ENCODE data around the gene MIB1.

The MIB1 gene

DNA sequence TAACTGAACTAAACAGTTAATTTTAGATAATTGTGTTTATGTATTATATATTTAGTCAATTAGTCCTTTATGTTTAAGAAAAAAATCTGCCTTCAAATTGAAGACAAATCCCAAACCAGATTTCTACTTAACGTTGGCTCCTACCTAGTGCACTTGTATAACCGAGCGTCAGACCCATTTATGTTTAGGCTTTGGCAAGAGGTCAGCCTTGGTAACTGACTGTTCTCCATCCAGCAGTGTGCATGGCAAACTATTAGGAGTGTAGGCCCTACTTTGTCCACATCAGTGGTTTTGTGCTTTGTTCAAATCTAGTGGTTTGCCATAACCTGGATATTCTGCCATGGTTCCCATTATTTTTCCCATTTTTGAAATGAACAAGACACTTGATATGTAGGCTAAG is 114.8 kb downstream of the MIB1 start:
- no peak for DNase-seq (ENCODE audit: low read depth)
- no peak overlapping the region for H3K4me3 ChIP-seq (ENCODE audit: low read length)
- H3K9me3 ChIP-seq (ENCODE audit: control insufficient read depth, low read length), result no peaks in the 10 kb centered on the region
- H3K36me3 ChIP-seq (ENCODE audit: control insufficient read depth, insufficient read depth, low read length, severe bottlenecking), result peaks cover 28% of the 10 kb centered on the region
- no peak overlapping the region for H3K9ac ChIP-seq (ENCODE audit: low read length)
- H3K4me1 ChIP-seq (ENCODE audit: control insufficient read depth, insufficient read depth, low read length), result peaks cover 30% of the 10 kb centered on the region
- no peaks in the 10 kb centered on the region for H3K27me3 ChIP-seq (replicated peaks; ENCODE audit: control insufficient read depth, insufficient read depth, low read length)

DNA sequence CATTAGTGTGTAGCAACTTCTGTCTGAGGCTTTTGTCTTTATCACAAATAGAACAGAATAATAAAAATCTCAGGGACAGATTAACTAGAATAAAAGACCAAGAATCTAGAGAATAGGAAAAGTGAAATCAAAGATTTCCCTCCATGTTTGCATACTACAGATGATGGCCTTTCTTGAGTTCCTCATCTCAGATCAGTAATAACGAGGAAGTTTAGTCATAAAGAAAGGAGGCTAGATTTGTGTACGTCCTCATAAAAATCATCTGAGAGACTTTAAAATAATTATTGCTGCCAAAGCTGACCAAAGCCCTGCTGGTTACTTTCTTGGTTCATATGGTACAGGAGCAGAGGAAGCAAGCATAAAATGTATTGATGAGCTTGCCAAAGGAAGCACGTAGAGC is 117.3 kb downstream of the MIB1 start:
- H3K9ac ChIP-seq (ENCODE audit: low read length), result no peak overlapping the region
- H3K4me1 ChIP-seq (ENCODE audit: control insufficient read depth, insufficient read depth, low read length), result peaks cover 22% of the 10 kb centered on the region
- H3K9me3 ChIP-seq (ENCODE audit: control insufficient read depth, low read length), result no peaks in the 10 kb centered on the region
- H3K4me3 ChIP-seq (ENCODE audit: low read length), result no peak overlapping the region
- no peak for DNase-seq (ENCODE audit: low read depth)
- no peaks in the 10 kb centered on the region for H3K27me3 ChIP-seq (replicated peaks; ENCODE audit: control insufficient read depth, insufficient read depth, low read length)
- peaks cover 51% of the 10 kb centered on the region for H3K36me3 ChIP-seq (ENCODE audit: control insufficient read depth, insufficient read depth, low read length, severe bottlenecking)

DNA sequence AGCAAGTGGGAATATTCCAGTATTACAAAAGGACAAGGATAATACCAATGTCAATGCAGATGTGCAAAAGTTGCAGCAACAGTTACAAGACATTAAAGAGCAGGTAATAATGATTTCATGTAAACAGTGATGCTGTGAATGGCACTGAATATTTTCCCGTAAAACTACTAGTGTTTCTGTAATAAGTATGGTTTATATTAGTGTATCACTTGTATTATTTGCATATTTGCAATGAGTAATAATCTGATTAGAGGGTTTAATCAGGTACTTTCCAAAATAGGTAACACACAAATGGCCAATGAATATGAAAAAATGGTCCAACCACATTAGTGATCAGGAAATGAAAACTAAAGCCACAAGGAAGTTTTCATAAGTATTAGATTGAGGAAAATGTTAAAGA is 118.0 kb downstream of the MIB1 start:
- Histone ChIP-seq H3K4me1 (ENCODE audit: control insufficient read depth, insufficient read depth, low read length) (peaks cover 15% of the 10 kb centered on the region), H3K27me3 (replicated peaks; ENCODE audit: control insufficient read depth, insufficient read depth, low read length) (no peaks in the 10 kb centered on the region), H3K4me3 (ENCODE audit: low read length) (no peak overlapping the region), H3K9me3 (ENCODE audit: control insufficient read depth, low read length) (no peaks in the 10 kb centered on the region), H3K9ac (ENCODE audit: low read length) (no peak overlapping the region), H3K36me3 (ENCODE audit: control insufficient read depth, insufficient read depth, low read length, severe bottlenecking) (peaks cover 58% of the 10 kb centered on the region)
- DNase-seq (ENCODE audit: low read depth), result no peak

DNA sequence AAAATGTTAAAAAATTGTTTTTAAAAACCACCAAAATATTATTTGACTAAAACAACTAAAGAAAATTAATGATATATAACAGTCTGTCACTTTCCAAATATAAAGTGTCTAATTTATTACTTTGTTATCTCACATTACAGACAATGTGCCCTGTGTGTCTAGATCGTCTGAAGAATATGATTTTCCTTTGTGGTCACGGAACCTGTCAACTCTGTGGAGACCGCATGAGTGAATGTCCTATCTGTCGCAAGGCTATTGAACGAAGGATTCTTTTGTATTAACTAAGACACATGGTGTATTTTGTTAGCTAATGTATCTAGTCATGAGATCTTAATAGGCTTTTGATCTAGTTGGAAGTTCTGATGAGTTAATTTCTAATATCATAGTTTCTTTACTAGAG is 123.8 kb downstream of the MIB1 start:
- Histone ChIP-seq H3K9me3 (ENCODE audit: control insufficient read depth, low read length) (no peaks in the 10 kb centered on the region), H3K36me3 (ENCODE audit: control insufficient read depth, insufficient read depth, low read length, severe bottlenecking) (peaks cover 53% of the 10 kb centered on the region), H3K9ac (ENCODE audit: low read length) (no peak overlapping the region), H3K4me3 (ENCODE audit: low read length) (no peak overlapping the region), H3K27me3 (replicated peaks; ENCODE audit: control insufficient read depth, insufficient read depth, low read length) (no peaks in the 10 kb centered on the region), H3K4me1 (ENCODE audit: control insufficient read depth, insufficient read depth, low read length) (no peaks in the 10 kb centered on the region)
- no peak for DNase-seq (ENCODE audit: low read depth)

DNA sequence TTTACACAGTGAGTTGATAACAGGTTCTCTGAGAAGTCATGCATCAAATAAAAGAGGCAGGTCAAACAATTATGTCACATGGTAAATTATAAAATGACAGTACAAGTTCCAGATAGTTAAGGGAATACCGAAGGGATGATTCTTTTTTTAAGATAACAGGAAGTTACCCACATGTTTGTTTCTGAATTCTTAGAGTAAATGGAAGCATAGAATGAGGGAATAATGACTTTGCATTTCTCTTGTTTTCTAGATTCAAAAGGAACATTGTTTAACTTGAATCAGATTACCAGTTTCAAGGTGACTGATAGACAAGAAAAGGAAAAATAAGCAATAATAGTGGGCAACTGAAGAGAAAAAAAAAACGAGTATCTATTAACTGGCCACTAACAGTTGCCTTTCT is 124.5 kb downstream of the MIB1 start:
- DNase-seq (ENCODE audit: low read depth), result no peak
- Histone ChIP-seq H3K4me1 (ENCODE audit: control insufficient read depth, insufficient read depth, low read length) (no peaks in the 10 kb centered on the region), H3K36me3 (ENCODE audit: control insufficient read depth, insufficient read depth, low read length, severe bottlenecking) (peaks cover 51% of the 10 kb centered on the region), H3K9me3 (ENCODE audit: control insufficient read depth, low read length) (no peaks in the 10 kb centered on the region), H3K4me3 (ENCODE audit: low read length) (no peak overlapping the region), H3K27me3 (replicated peaks; ENCODE audit: control insufficient read depth, insufficient read depth, low read length) (no peaks in the 10 kb centered on the region), H3K9ac (ENCODE audit: low read length) (no peak overlapping the region)

DNA sequence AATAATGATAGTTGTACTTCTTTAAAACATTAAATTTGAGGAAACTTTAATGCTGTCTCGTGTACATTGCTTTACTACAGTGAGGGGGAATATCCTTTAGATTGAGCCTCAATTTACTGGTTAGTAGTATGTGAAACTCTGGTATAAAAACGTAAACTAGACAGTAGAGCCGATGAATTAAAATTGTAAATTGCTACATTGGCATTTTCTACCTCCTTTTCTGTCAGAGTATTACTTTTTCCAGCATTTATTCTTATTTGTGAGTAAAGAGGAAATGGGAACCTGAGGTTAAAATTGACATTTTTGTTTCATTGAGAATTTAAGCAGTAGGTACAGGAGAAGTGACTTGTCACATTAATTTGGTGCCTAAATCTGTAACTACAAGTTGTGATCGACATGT is 128.2 kb downstream of the MIB1 start:
- no peak for DNase-seq (ENCODE audit: low read depth)
- H3K36me3 ChIP-seq (ENCODE audit: control insufficient read depth, insufficient read depth, low read length, severe bottlenecking), result peaks cover 17% of the 10 kb centered on the region
- H3K4me3 ChIP-seq (ENCODE audit: low read length), result no peak overlapping the region
- H3K9me3 ChIP-seq (ENCODE audit: control insufficient read depth, low read length), result no peaks in the 10 kb centered on the region
- H3K9ac ChIP-seq (ENCODE audit: low read length), result no peak overlapping the region
- no peaks in the 10 kb centered on the region for H3K4me1 ChIP-seq (ENCODE audit: control insufficient read depth, insufficient read depth, low read length)
- no peaks in the 10 kb centered on the region for H3K27me3 ChIP-seq (replicated peaks; ENCODE audit: control insufficient read depth, insufficient read depth, low read length)

DNA sequence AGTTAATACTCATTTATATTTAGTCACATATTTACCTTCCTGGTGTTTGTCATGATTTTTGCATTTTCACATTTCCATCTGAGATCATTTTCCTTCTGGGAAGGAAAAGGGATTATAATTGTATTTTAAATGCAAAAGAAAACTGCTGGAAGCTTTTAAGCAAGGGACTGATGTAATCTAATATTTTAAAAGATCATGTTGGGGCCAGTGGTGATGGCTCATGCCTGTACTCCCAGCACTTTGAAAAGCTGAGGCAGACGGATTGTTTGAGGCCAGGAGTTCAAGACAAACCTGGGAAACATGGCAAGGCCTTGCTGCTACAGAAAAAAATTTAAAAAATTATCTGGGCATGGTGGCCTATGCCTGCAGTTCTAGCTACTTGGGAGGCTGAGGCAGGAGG is 149.0 kb downstream of the MIB1 start:
- H3K27me3 ChIP-seq (replicated peaks; ENCODE audit: control insufficient read depth, insufficient read depth, low read length), result no peaks in the 10 kb centered on the region
- H3K4me3 ChIP-seq (ENCODE audit: low read length), result no peak overlapping the region
- H3K36me3 ChIP-seq (ENCODE audit: control insufficient read depth, insufficient read depth, low read length, severe bottlenecking), result no peaks in the 10 kb centered on the region
- no peak overlapping the region for H3K9ac ChIP-seq (ENCODE audit: low read length)
- no peak for DNase-seq (ENCODE audit: low read depth)
- peaks cover 8% of the 10 kb centered on the region for H3K4me1 ChIP-seq (ENCODE audit: control insufficient read depth, insufficient read depth, low read length)
- H3K9me3 ChIP-seq (ENCODE audit: control insufficient read depth, low read length), result no peaks in the 10 kb centered on the region

DNA sequence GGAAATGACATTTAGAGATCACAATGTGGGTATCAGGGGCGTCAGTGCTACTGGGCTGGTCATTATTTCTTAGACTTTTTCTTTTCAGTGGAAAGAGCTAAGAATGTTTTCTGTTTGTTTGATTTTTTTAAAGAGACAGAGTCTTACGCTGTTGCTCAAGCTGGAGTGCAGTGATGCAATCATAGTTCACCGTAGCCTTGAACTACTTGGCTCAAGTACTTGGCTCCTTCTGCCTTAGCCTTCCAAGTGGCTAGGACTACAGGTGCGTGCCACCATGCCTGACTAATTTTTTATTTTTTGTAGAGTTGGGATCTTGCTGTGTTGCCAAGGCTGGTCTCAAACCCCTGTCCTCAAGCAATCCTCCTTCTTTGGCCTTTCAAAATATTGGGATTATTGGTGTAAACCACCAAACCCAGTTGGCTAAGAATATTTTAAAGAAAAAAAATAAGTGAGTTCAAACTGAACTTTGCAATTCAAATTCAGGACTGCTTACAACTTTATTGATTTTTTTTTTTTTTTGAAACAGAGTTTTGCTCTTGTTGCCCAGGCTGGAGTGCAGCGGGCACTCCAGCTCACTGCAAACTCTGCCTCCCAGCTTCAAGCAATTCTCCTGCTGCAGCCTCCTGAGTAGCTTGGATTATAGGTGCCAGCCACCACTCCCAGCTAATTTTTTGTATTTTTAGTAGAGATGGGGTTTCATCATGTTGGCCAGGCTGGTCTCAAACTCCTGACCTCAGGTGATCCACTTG is 154.2 kb downstream of the MIB1 start:
- H3K4me3 ChIP-seq (ENCODE audit: low read length), result no peak overlapping the region
- peaks cover 11% of the 10 kb centered on the region for H3K4me1 ChIP-seq (ENCODE audit: control insufficient read depth, insufficient read depth, low read length)
- DNase-seq (ENCODE audit: low read depth), result peak; percentile 27
- no peaks in the 10 kb centered on the region for H3K36me3 ChIP-seq (ENCODE audit: control insufficient read depth, insufficient read depth, low read length, severe bottlenecking)
- no peak overlapping the region for H3K9ac ChIP-seq (ENCODE audit: low read length)
- no peaks in the 10 kb centered on the region for H3K9me3 ChIP-seq (ENCODE audit: control insufficient read depth, low read length)
- H3K27me3 ChIP-seq (replicated peaks; ENCODE audit: control insufficient read depth, insufficient read depth, low read length), result no peaks in the 10 kb centered on the region

DNA sequence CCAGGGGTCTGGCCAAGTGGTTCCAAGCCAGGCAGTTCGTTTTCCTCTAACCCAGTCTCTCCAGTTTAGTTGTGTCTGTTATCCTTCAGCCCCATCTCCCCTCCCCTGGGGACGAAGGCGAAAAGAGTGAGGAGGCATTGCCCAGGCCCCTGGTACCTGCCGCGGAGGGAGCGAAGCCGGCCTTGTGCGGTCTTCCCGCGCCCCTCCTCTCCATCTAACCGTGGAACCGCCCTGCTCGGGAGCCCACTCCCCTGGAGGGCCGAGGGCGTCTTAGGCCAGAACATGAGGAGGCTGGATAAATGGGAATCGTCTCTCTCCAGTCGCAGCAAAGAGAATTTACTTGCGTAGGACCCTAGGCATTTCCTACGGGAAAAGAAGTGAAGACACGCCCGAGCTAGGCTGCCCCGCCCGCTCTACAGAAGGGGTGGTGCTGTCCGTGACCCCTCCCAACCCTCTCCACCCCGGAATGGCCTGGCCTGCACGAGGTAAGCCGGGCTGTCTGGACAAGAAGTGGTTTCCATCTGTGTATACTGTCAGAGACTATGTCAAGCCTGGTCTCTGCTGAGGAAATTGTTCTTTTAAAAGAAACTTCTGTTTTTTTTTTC is 156.2 kb downstream of the MIB1 start:
- no peak overlapping the region for H3K4me3 ChIP-seq (ENCODE audit: low read length)
- H3K9me3 ChIP-seq (ENCODE audit: control insufficient read depth, low read length), result no peaks in the 10 kb centered on the region

DNA sequence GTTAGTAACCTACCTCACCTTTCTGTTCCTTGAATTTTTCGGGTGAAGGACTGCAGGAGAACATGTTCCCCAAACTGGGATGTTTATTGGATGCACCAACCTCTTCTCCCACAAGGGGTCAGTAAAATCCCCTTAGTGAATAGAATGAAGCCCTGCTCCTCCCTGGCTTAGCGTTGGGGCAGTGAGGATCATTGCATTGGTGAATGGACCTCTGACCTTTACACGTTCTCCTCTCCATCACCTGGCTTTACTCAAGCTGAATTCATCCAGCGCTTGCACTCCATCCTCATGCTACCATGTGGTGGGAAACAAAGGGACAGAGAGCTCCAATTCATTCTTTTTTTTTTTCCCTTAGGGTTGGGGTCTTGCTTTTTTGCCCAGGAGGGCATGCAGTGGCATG is 157.2 kb downstream of the MIB1 start:
- Histone ChIP-seq H3K9ac (ENCODE audit: low read length) (no peak overlapping the region), H3K9me3 (ENCODE audit: control insufficient read depth, low read length) (no peaks in the 10 kb centered on the region), H3K4me1 (ENCODE audit: control insufficient read depth, insufficient read depth, low read length) (peaks cover 18% of the 10 kb centered on the region), H3K27me3 (replicated peaks; ENCODE audit: control insufficient read depth, insufficient read depth, low read length) (no peaks in the 10 kb centered on the region), H3K4me3 (ENCODE audit: low read length) (no peak overlapping the region), H3K36me3 (ENCODE audit: control insufficient read depth, insufficient read depth, low read length, severe bottlenecking) (no peaks in the 10 kb centered on the region)
- DNase-seq (ENCODE audit: low read depth), result peak; percentile 79

More for the DNA sequence above, 156.2 kb downstream of the MIB1 start:
- Histone ChIP-seq H3K9ac (ENCODE audit: low read length) (no peak overlapping the region), H3K4me1 (ENCODE audit: control insufficient read depth, insufficient read depth, low read length) (peaks cover 15% of the 10 kb centered on the region), H3K27me3 (replicated peaks; ENCODE audit: control insufficient read depth, insufficient read depth, low read length) (no peaks in the 10 kb centered on the region), H3K36me3 (ENCODE audit: control insufficient read depth, insufficient read depth, low read length, severe bottlenecking) (no peaks in the 10 kb centered on the region)
- no peak for DNase-seq (ENCODE audit: low read depth)

DNA sequence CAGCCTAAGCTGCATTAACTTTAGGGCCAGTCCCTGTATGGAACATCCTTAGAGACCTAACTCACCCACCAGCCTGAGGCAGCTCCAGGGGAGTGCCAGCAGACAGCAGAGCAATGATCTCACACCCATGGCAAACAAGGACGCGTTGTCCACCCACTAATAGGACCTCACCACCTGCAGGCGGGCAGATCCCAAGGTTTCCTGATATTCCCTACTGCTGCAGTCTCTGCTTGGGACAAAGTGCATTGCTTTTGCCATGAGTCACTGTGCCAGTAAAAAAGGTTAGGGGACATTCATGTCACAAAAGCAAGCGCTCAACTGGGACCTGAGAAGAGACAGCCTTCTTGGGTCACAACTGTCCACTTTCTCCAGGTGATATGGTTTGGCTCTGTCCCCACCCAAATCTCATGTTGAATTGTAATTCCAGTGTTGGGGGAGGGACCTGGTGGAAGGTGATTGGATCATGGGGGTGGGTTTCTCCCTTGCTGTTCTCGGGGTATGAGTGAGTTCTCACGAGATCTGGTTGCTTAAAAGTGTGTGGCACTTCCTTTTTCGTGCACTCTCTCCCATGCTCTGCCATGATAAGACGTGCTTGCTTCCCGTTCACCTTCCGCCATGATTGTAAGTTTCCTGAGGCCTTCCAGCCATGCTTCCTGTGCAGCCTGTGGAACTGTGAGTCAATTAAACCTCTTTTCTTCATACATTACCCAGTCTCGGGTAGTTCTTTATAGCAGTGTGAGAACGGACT is 160.2 kb downstream of the MIB1 start:
- H3K4me1 ChIP-seq (ENCODE audit: control insufficient read depth, insufficient read depth, low read length), result peaks cover 23% of the 10 kb centered on the region
- H3K36me3 ChIP-seq (ENCODE audit: control insufficient read depth, insufficient read depth, low read length, severe bottlenecking), result no peaks in the 10 kb centered on the region
- no peak for DNase-seq (ENCODE audit: low read depth)
- no peaks in the 10 kb centered on the region for H3K9me3 ChIP-seq (ENCODE audit: control insufficient read depth, low read length)
- H3K4me3 ChIP-seq (ENCODE audit: low read length), result no peak overlapping the region
- no peaks in the 10 kb centered on the region for H3K27me3 ChIP-seq (replicated peaks; ENCODE audit: control insufficient read depth, insufficient read depth, low read length)
- no peak overlapping the region for H3K9ac ChIP-seq (ENCODE audit: low read length)

Data from adipocyte (in vitro differentiated cells).